PC-9 (cell line): Measurements from ENCODE around the gene ZBTB7C. TPM values are rescaled to one million over a fixed set of nuclear protein-coding genes. Genes with fewer than 3 reads are reported as not detected.
A peak's percentile ranks its signal among the peaks of the same experiment; 100 is the strongest.

ENCODE experiments used
- BruUV-seq: library from RNA; stranded (reverse); fragments of 400-500 nt; replicated peaks from 2 replicates; lab custom pipeline; 2021; lab: Mats Ljungman, UMichigan
- CTCF ChIA-PET: fragments of 300-600 bp; sonication (Branson Sonifier 250); formaldehyde crosslinking; loops from one replicate; lab custom pipeline; 2022; ENCODE audit warnings: antibody characterized with exemption; lab: Charles Lee
- POLR2A ChIA-PET: fragments of 300-600 bp; sonication (Branson Sonifier 250); formaldehyde crosslinking; loops from one replicate; lab custom pipeline; 2022; ENCODE audit warnings: antibody characterized with exemption; ENCODE audit not compliant: unreplicated experiment; lab: Charles Lee
- DNase-seq, 2 experiments: peaks; one replicate each; pipeline versions ENCODE4 v3.0.0 to v3.0.0-alpha.2; 2015 to 2022; ENCODE audit warnings: mixed read lengths in 1 of 2
- H2AFZ ChIP-seq: fragments of 200-600 bp; sonication (generic); 2 replicates; pipeline ENCODE4 v1.8.1; 2017; ENCODE audit warnings: antibody characterized with exemption
- H3F3A ChIP-seq: fragments of 200-600 bp; sonication (generic); 2 replicates; pipeline ENCODE4 v1.8.1; 2017; ENCODE audit warnings: antibody characterized with exemption, mild to moderate bottlenecking, low read depth; ENCODE audit not compliant: insufficient read depth
- H3K27ac ChIP-seq: fragments of 200-600 bp; sonication (generic); 2 replicates; pipeline ENCODE4 v1.6.1; 2016; ENCODE audit warnings: mixed run types
- H3K27me3 ChIP-seq: fragments of 200-600 bp; sonication (generic); 2 replicates; pipeline ENCODE4 v1.6.1; 2016; ENCODE audit warnings: low read depth, mixed run types; ENCODE audit not compliant: insufficient read depth
- H3K36me3 ChIP-seq: fragments of 200-600 bp; sonication (generic); 2 replicates; pipeline ENCODE4 v1.6.1; 2016; ENCODE audit warnings: low read depth, mixed run types
- H3K4me1 ChIP-seq: fragments of 200-600 bp; sonication (generic); replicated peaks from 2 replicates; pipeline ENCODE4 v1.6.1; 2016; ENCODE audit warnings: mixed run types; ENCODE audit not compliant: insufficient read depth
- H3K4me2 ChIP-seq: fragments of 200-600 bp; sonication (generic); 2 replicates; pipeline ENCODE4 v1.6.1; 2017; ENCODE audit warnings: mixed run types
- H3K4me3 ChIP-seq: fragments of 200-600 bp; sonication (generic); 2 replicates; pipeline ENCODE4 v1.6.1; 2016; ENCODE audit warnings: mixed run types
- H3K79me2 ChIP-seq: fragments of 200-600 bp; sonication (generic); 2 replicates; pipeline ENCODE4 v1.6.1; 2017; ENCODE audit warnings: low read depth, mixed run types
- H3K9me2 ChIP-seq: fragments of 200-600 bp; sonication (generic); 2 replicates; pipeline ENCODE4 v1.8.1; 2017; ENCODE audit warnings: mild to moderate bottlenecking; ENCODE audit not compliant: insufficient read depth
- H3K9me3 ChIP-seq: fragments of 200-600 bp; sonication (generic); 2 replicates; pipeline ENCODE4 v1.8.1; 2016; ENCODE audit warnings: low read depth; ENCODE audit not compliant: insufficient read depth
- H4K20me1 ChIP-seq: fragments of 200-600 bp; sonication (generic); 2 replicates; pipeline ENCODE4 v1.8.1; 2017; ENCODE audit not compliant: insufficient read depth
- CTCF ChIP-seq: fragments of 200-600 bp; sonication (generic); conservative IDR thresholded peaks from 2 replicates; pipeline ENCODE4 v1.6.1; 2017; ENCODE audit warnings: mixed run types, antibody characterized with exemption, mild to moderate bottlenecking, moderate library complexity
- EZH2 ChIP-seq: fragments of 200-600 bp; sonication (generic); IDR thresholded peaks from 2 replicates; pipeline ENCODE4 v1.8.0; 2017; ENCODE audit warnings: antibody characterized with exemption, low read depth
- intact Hi-C: fragments of 100-400 bp; cut with micrococcal nuclease; formaldehyde crosslinking; loops from one replicate; pipeline ENCODE4 v1.10.0; 2022; ENCODE audit not compliant: unreplicated experiment
- total RNA-seq: library from RNA; stranded (reverse); gene quantifications from 2 replicates; pipeline ENCODE4 v1.2.3, GENCODE V29; 2021

Gene ZBTB7C
- total RNA-seq, 1 experiment from 2014 or later: not detected

GRCh38 chr18:48064978-48065600, 344.1 kb downstream of the ZBTB7C start:
- intact Hi-C loops: no loop called here
- no peaks in the 10 kb centered on the region for H4K20me1 ChIP-seq
- no peak overlapping the region for H3K4me3 ChIP-seq
- H3K9me3 ChIP-seq: no peaks in the 10 kb centered on the region
- no peak overlapping the region for H3K27ac ChIP-seq
- H3K27me3 ChIP-seq: no peaks in the 10 kb centered on the region
- DNase-seq: peak in 1 of 2 experiments; percentile 64
- H3F3A ChIP-seq: no peaks in the 10 kb centered on the region; the same call in 1 of the 2 replicates
- H3K9me2 ChIP-seq: no peaks in the 10 kb centered on the region; the same call in 1 of the 2 replicates
- peaks cover 13% of the 10 kb centered on the region for H3K4me1 ChIP-seq
- no TSS peak for BruUV-seq
- TF ChIP-seq CTCF (no peak), EZH2 (no peak)
- POLR2A ChIA-PET: no interaction called here
- peak overlapping the region; percentile 22; the same call in 1 of the 2 replicates for H3K4me2 ChIP-seq
- no peaks in the 10 kb centered on the region for H3K79me2 ChIP-seq
- CTCF ChIA-PET: no interaction called here
- H2AFZ ChIP-seq: no peak overlapping the region
- no peaks in the 10 kb centered on the region for H3K36me3 ChIP-seq

- H3K9me3 ChIP-seq: no peaks in the 10 kb centered on the region
- H3K27ac ChIP-seq: no peak overlapping the region
- no peak overlapping the region for H2AFZ ChIP-seq
- no peak overlapping the region for H3K4me2 ChIP-seq
- H3K9me2 ChIP-seq: no peaks in the 10 kb centered on the region
- no peaks in the 10 kb centered on the region for H4K20me1 ChIP-seq
- no peaks in the 10 kb centered on the region for H3K36me3 ChIP-seq
- BruUV-seq: no TSS peak
- ChIA-PET POLR2A (no interaction called here), CTCF (no interaction called here)
- H3K27me3 ChIP-seq: peaks cover 10% of the 10 kb centered on the region; the same call in 1 of the 2 replicates
- H3K79me2 ChIP-seq: no peaks in the 10 kb centered on the region
- peaks cover 13% of the 10 kb centered on the region for H3K4me1 ChIP-seq
- no peak overlapping the region for H3K4me3 ChIP-seq
- intact Hi-C loops: no loop called here
- H3F3A ChIP-seq: no peaks in the 10 kb centered on the region; the same call in 1 of the 2 replicates
- no peak for TF ChIP-seq EZH2
- no peak for TF ChIP-seq CTCF
- DNase-seq: no peak
Observed at GRCh38 chr18:48061781-48062570, 347.2 kb downstream of the ZBTB7C start.

GRCh38 chr18:48060970-48061369, 348.2 kb downstream of the ZBTB7C start:
- H3K9me3 ChIP-seq: no peaks in the 10 kb centered on the region
- H3K4me3 ChIP-seq: no peak overlapping the region
- no peaks in the 10 kb centered on the region for H3K36me3 ChIP-seq
- peaks cover 13% of the 10 kb centered on the region for H3K4me1 ChIP-seq
- intact Hi-C loops: no loop called here
- DNase-seq: no peak
- peaks cover 11% of the 10 kb centered on the region; the same call in 1 of the 2 replicates for H3K27me3 ChIP-seq
- no peaks in the 10 kb centered on the region for H3K9me2 ChIP-seq
- no peak overlapping the region for H3K27ac ChIP-seq
- BruUV-seq: no TSS peak
- CTCF ChIA-PET: no interaction called here
- H3F3A ChIP-seq: no peaks in the 10 kb centered on the region; the same call in 1 of the 2 replicates
- H2AFZ ChIP-seq: no peak overlapping the region
- POLR2A ChIA-PET: interaction anchor here (0.7 kb wide), 1 partner anchor 245 kb away, joined by 3 read pairs; no protein-coding TSS in a partner anchor
- TF ChIP-seq CTCF: no peak
- no peak for TF ChIP-seq EZH2
- H3K79me2 ChIP-seq: no peaks in the 10 kb centered on the region
- H3K4me2 ChIP-seq: no peak overlapping the region
- no peaks in the 10 kb centered on the region for H4K20me1 ChIP-seq
